AG04449 (cell line): ENCODE results near the gene PLG.

ENCODE experiments used
- CTCF ChIA-PET: fragments of 350-600 bp; formaldehyde crosslinking; extraction: SDS; loops from one replicate; lab custom pipeline; 2021; ENCODE audit warnings: antibody characterized with exemption; lab: Yijun Ruan, JAX
- POLR2A ChIA-PET: fragments of 400-600, 350-600 bp; formaldehyde crosslinking; extraction: SDS; loops from one replicate; lab custom pipeline; 2020; ENCODE audit warnings: antibody characterized with exemption, inconsistent platforms; lab: Yijun Ruan, JAX
- DNase-seq: peaks from one replicate; pipeline ENCODE4 v3.0.0-alpha.2; 2010; ENCODE audit warnings: low read depth, low spot score
- H3K4me3 ChIP-seq: 2 replicates; pipeline ENCODE4 v1.5.1; 2011; ENCODE audit warnings: low read depth, mild to moderate bottlenecking, control low read depth, low read length
- CTCF ChIP-seq: IDR thresholded peaks from one replicate; pipeline ENCODE4 v1.5.1; 2011; ENCODE audit warnings: mild to moderate bottlenecking, moderate library complexity, low read length, control low read depth, inconsistent platforms; ENCODE audit not compliant: insufficient read depth; ENCODE audit errors: missing control alignments

The PLG gene

GRCh38 chr6:160756871-160757270, 54.8 kb downstream of the PLG start:
- no peak overlapping the region for H3K4me3 ChIP-seq
- ChIA-PET CTCF (no interaction called here), POLR2A (no interaction called here)
- TF ChIP-seq CTCF, result no peak
- no peak for DNase-seq

- CTCF ChIA-PET, result no interaction called here
- POLR2A ChIA-PET, result no interaction called here
- DNase-seq, result no peak
- TF ChIP-seq CTCF, result no peak
- no peak overlapping the region for H3K4me3 ChIP-seq
Observed at GRCh38 chr6:160764847-160765246, 62.8 kb downstream of the PLG start.

GRCh38 chr6:160765412-160765811, 63.4 kb downstream of the PLG start:
- DNase-seq, result no peak
- no peak overlapping the region for H3K4me3 ChIP-seq
- TF ChIP-seq CTCF, result no peak
- ChIA-PET POLR2A (no interaction called here), CTCF (no interaction called here)

GRCh38 chr6:160766657-160766988, 64.6 kb downstream of the PLG start:
- CTCF ChIA-PET, result no interaction called here
- H3K4me3 ChIP-seq, result no peak overlapping the region
- no peak for TF ChIP-seq CTCF
- DNase-seq, result no peak
- POLR2A ChIA-PET, result no interaction called here

- H3K4me3 ChIP-seq, result no peak overlapping the region
- DNase-seq, result no peak
- TF ChIP-seq CTCF, result no peak
- POLR2A ChIA-PET, result no interaction called here
- CTCF ChIA-PET, result no interaction called here
Observed at GRCh38 chr6:160766989-160767646, 65.1 kb downstream of the PLG start.

GRCh38 chr6:160767647-160768019, 65.6 kb downstream of the PLG start:
- ChIA-PET POLR2A (no interaction called here), CTCF (no interaction called here)
- DNase-seq, result no peak
- TF ChIP-seq CTCF, result no peak
- no peak overlapping the region for H3K4me3 ChIP-seq
